Adipose tissue (tissue), 3 donors: ENCODE results near the gene NADSYN1. TPM values are rescaled to one million over a fixed set of nuclear protein-coding genes. Genes with fewer than 3 reads are reported as not detected.

Source experiments
- polyA plus RNA-seq, 3 donors: library from polyadenylated mRNA; stranded (reverse); fragments of 200-250 nt; gene quantifications; one replicate each; pipeline ENCODE4 v1.2.3, GENCODE V29; 2013
- donor health status: healthy with polysubstance abuse.
- donor health status: Bipolar disorder and iron deficiency.
- donor health status: healthy.

NADSYN1 gene
- polyA plus RNA-seq, 3 donors = 30.6 to 40.6 (median 35.9) TPM

Other genes starting within 250 kb of the NADSYN1 start
- 1 to 10 TPM in 2 of 3 donors, under 1 TPM in 1; 0.64 to 3.2 (median 1.9) TPM for gene SHANK2, start 200.6 kb upstream of the NADSYN1 start, polyA plus RNA-seq
- 10 to 100 TPM; 12.9 to 31.4 (median 15.5) TPM for gene DHCR7, start 4.8 kb upstream of the NADSYN1 start, polyA plus RNA-seq
- gene KRTAP5-7, start 74.1 kb downstream of the NADSYN1 start, polyA plus RNA-seq = under 1 TPM in 1 of 3 donors, not detected in 2; 0.03 TPM
- not detected for gene KRTAP5-8, start 84.8 kb downstream of the NADSYN1 start, polyA plus RNA-seq
- not detected for gene KRTAP5-9, start 95.2 kb downstream of the NADSYN1 start, polyA plus RNA-seq
- not detected for gene KRTAP5-10, start 112.4 kb downstream of the NADSYN1 start, polyA plus RNA-seq
- not detected for gene KRTAP5-11, start 129.7 kb downstream of the NADSYN1 start, polyA plus RNA-seq